SJSA1 (cell line): Measurements from ENCODE around the gene MYLK. TPM values are rescaled to one million over a fixed set of nuclear protein-coding genes. Genes with fewer than 3 reads are reported as not detected.
"Not testable (repeated sequence)": the region's sequence is repeated elsewhere in the genome, so short reads cannot be mapped to it uniquely, and the experiment has no call there.

Experiments used
- DNase-seq, 2 experiments: peaks; one replicate each; pipeline ENCODE4 v3.0.0-alpha.2; 2015 to 2020; ENCODE audit warnings: low spot score in 2 of 2, low read depth in 1 of 2
- H3K27ac ChIP-seq: fragments of 250-450 bp; sonication (Bioruptor Pico); 2 replicates; pipeline ENCODE4 v1.5.1; 2020; ENCODE audit warnings: mild to moderate bottlenecking, moderate library complexity
- H3K27me3 ChIP-seq: fragments of 250-450 bp; sonication (Bioruptor Pico); replicated peaks from 2 replicates; pipeline ENCODE4 v1.5.1; 2020; ENCODE audit warnings: mild to moderate bottlenecking, moderate library complexity
- H3K36me3 ChIP-seq: fragments of 250-450 bp; sonication (Bioruptor Pico); 2 replicates; pipeline ENCODE4 v1.5.1; 2020; ENCODE audit warnings: mild to moderate bottlenecking
- H3K4me1 ChIP-seq: fragments of 250-450 bp; sonication (Bioruptor Pico); replicated peaks from 2 replicates; pipeline ENCODE4 v1.6.1; 2021; ENCODE audit warnings: mild to moderate bottlenecking
- H3K4me3 ChIP-seq: fragments of 250-450 bp; sonication (Bioruptor Pico); 2 replicates; pipeline ENCODE4 v1.5.1; 2020; ENCODE audit warnings: mild to moderate bottlenecking
- H3K9me3 ChIP-seq: fragments of 250-450 bp; sonication (Bioruptor Pico); replicated peaks from 2 replicates; pipeline ENCODE4 v1.5.1; 2020; ENCODE audit warnings: mild to moderate bottlenecking
- total RNA-seq: library from RNA; depleted of rRNA; stranded (reverse); fragments of >200 nt; shearing (Covaris generic); gene quantifications from 2 replicates; pipeline ENCODE4 v1.2.3, GENCODE V29; 2014

The MYLK gene
- total RNA-seq, 1 experiment from 2014 or later = 147 TPM

DNA sequence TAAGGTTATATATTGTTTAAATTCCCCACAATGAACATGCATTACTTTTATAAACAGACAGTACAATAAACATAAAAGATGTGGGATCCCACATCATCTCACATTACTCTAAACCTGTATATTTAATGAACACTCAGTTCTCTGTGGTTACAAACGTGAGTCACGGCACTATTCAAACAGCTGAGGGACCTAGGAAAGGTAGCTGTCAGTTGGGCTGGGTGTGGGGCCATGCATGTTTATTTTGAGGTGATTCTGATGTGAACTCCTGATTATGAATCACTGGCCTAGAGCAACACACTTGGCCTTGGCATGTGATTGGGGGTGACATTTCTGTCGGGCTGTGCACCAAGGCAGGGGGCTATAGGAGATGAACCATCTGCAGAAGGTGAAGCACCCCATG, 151.7 kb downstream of the MYLK start:
- DNase-seq = peak; percentile 91 to 92
- Histone ChIP-seq H3K27me3 (no peaks in the 10 kb centered on the region), H3K4me3 (no peak overlapping the region), H3K36me3 (peaks cover 3% of the 10 kb centered on the region; the same call in 1 of the 2 replicates), H3K27ac (peak overlapping the region; percentile 90), H3K9me3 (no peaks in the 10 kb centered on the region), H3K4me1 (peaks cover 59% of the 10 kb centered on the region)

DNA sequence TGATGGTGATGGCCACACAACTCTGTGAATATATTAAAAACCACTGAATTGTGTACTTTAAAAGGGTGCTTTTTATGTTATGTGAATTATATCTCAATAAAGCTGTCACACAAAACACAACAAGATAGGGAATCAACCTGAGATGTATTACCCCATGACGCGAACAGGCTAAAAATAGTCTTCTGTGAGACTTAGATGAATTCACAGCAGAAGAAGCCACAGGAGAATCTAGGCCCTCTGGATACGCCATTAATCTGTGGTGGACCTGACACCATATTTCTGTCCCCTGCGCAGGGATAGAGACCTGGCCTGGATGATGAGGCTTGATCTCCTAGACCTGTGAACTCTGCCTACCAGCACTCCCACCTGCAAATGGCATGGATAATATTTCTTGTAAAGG, 153.3 kb downstream of the MYLK start:
- H3K4me3 ChIP-seq = no peak overlapping the region
- H3K27ac ChIP-seq = no peak overlapping the region
- DNase-seq = no peak
- H3K27me3 ChIP-seq = no peaks in the 10 kb centered on the region
- H3K36me3 ChIP-seq = peaks cover 3% of the 10 kb centered on the region; the same call in 1 of the 2 replicates
- H3K4me1 ChIP-seq = peaks cover 61% of the 10 kb centered on the region
- no peaks in the 10 kb centered on the region for H3K9me3 ChIP-seq

DNA sequence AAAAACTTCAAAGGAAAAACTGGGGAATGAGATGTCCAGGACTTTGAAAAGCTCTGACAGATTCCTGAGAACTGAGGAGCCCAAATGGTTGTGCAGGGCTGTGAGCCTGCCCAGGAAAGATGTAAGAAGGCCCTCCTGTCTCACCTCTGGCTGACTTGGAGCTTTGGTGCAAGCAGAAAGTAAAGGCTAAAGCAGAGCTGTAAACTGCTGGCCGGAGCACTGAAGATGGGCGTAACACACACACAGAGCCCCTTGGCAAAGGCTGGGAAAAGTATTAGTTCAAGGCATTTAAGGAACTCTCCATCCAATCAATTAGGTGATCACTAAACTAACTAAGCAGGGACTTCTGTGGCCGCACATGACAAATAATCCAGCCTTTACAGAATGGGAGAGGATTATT, 155.1 kb downstream of the MYLK start:
- no peak overlapping the region for H3K27ac ChIP-seq

DNA sequence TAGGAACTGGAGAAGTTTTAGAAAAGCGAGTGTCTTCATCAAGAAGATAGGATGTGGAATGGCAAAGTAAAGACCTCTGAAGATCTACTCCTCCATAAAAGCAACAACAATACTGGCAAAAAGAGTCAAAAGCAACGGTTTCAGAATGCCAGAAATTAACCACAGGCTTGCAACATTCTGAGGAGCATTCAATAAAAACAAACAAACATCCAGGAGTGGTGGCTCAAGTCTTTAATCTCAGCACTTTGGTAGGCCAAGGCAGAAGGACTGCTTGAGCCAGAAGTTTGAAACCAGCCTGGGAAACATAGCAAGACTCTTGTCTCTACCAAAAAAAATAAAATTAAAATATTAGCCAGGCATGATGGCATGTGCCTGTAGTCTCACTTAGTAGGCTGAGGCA, 156.1 kb downstream of the MYLK start:
- Histone ChIP-seq H3K4me3 (no peak overlapping the region), H3K27me3 (no peaks in the 10 kb centered on the region), H3K36me3 (no peaks in the 10 kb centered on the region), H3K9me3 (no peaks in the 10 kb centered on the region), H3K4me1 (peaks cover 42% of the 10 kb centered on the region), H3K27ac (peak overlapping the region; percentile 20)
- peak in 1 of 2 experiments; percentile 72 for DNase-seq

More for the DNA sequence above, 155.1 kb downstream of the MYLK start:
- H3K36me3 ChIP-seq = peaks cover 3% of the 10 kb centered on the region; the same call in 1 of the 2 replicates
- DNase-seq = no peak
- H3K4me1 ChIP-seq = peaks cover 46% of the 10 kb centered on the region
- no peaks in the 10 kb centered on the region for H3K9me3 ChIP-seq
- H3K4me3 ChIP-seq = no peak overlapping the region
- no peaks in the 10 kb centered on the region for H3K27me3 ChIP-seq

DNA sequence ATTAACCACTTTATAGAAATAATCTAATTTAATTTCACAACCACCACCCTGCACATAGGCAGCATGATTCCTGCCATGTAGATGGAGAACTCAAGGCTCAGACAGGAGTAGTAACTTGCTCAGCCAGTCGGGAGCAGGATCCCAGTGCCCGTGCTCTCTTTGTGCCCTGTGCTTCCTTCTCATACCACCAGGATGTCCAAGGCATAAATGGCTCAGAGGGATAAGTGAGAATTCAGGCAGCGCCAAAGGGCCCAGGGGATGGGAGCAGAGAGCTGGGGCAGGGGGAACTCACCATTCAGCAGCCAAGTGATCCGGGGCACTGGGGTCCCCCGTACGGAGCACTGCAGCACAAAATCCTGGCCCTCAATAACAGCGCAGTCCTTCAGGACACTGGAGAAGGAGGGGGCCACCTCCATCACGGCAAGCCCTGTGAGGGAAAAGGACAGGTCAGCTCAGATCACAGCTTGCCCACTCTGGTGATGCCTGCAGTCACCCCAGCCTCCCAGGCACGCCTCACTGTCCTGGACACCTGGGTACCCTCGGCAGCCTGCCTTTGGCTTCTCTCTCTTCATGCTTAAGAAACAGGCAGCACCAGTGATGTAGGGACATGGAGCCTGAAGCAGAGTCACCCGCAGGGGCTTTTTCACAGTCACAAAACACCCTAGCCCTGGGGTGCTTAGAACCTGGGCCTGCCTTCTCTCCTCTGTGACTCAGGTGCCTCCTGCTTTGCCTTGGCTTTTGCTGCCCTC, 158.3 kb downstream of the MYLK start:
- DNase-seq = no peak
- Histone ChIP-seq H3K27ac (no peak overlapping the region), H3K36me3 (no peaks in the 10 kb centered on the region), H3K4me1 (peaks cover 28% of the 10 kb centered on the region), H3K27me3 (no peaks in the 10 kb centered on the region), H3K9me3 (no peaks in the 10 kb centered on the region), H3K4me3 (no peak overlapping the region)

DNA sequence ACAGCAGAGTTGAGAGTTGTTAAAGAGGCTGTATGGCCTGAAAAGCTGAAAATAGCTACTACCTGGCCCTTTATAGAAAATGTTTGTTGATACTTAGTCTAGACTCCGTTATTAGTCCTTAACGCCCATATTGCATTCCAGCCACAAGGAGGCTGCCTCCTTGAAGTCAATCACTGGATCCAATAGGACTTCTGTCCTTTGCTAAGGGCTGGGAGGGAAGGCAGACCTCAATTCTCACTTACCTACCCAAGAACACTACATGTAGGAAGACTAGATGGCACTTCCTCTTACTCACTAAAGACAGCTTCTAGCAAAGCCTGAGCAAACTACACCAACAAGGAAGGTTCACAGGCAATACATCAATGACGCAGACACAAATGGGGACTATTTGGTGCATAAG, 159.8 kb downstream of the MYLK start:
- no peak overlapping the region for H3K27ac ChIP-seq
- no peak overlapping the region for H3K4me3 ChIP-seq
- no peaks in the 10 kb centered on the region for H3K36me3 ChIP-seq

DNA sequence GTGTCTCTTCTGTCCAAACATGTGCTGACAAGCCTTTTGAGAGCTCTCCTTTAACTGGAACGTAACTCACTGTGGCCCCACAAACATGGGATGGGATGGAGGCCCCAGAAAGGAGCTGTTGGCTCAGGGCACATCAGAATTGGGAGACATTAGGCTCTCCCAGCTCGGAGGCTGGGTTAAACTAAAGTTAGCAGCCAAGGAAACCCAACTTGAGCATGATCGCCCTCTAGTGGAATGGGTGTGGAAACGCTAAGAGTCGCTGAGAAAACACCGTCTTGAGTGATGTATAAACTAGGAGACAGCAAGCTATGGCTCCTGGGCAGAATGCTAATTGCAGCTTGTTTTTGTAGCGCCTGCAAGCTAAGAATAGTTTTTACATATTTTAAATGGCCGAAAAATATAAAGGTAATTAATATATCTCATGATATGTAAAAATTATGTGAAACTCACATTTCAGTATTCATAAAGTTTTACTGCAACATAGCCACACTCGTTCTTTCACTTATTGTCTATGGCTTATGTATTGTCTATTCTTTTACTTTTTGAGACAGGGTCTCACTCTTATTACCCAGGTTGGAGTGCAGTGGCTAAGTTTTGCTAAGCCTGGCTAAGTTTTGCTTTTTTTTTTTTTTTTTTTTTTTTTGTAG, 160.5 kb downstream of the MYLK start:
- Histone ChIP-seq H3K4me3 (no peak overlapping the region), H3K4me1 (peaks cover 26% of the 10 kb centered on the region), H3K36me3 (no peaks in the 10 kb centered on the region), H3K27ac (no peak overlapping the region), H3K9me3 (no peaks in the 10 kb centered on the region), H3K27me3 (no peaks in the 10 kb centered on the region)
- DNase-seq = peak; percentile 60 to 71

More for the DNA sequence above, 159.8 kb downstream of the MYLK start:
- peaks cover 28% of the 10 kb centered on the region for H3K4me1 ChIP-seq
- no peaks in the 10 kb centered on the region for H3K9me3 ChIP-seq
- peak in 1 of 2 experiments; percentile 25 for DNase-seq
- no peaks in the 10 kb centered on the region for H3K27me3 ChIP-seq

DNA sequence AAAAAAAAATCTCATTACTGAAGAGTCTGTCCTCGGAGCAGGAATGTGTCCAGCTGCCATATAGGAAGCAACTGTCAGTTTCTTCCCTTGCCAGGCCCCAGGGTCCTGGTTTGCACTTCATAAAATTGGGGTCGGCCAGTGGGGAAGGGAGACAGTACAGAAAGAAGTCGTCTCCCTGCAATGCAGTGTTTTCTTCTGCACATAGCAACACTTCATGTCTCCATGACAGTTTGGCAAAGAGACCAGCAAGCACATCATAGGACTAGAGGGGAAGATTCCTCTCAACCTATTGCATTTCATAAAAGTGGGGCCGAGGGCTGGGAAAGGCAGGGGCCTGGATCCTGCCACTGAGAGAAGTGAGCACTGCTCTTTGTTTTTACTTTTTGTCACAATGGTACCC, 161.1 kb downstream of the MYLK start:
- no peaks in the 10 kb centered on the region for H3K9me3 ChIP-seq
- no peaks in the 10 kb centered on the region for H3K27me3 ChIP-seq

DNA sequence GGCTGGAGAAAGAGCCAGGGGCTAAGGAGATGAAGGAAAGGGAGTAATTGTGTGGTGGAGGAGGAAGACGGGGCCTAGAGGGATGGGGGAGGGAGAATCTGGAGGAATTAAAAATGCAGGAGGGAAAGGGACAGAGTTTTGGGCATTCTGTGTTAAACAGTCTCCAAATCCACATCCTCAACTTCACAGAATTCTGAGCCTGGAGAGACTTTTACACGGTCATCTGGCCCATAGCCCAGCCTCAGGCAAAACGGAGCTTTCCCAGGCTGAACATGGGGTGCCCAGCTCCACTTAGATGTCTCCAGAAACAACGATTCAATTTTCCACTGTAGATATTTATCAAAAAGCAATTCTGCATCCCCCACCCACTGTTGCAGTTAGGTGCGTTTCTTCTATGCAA, 161.7 kb downstream of the MYLK start:
- no peak for DNase-seq
- Histone ChIP-seq H3K36me3 (no peaks in the 10 kb centered on the region), H3K4me1 (peaks cover 18% of the 10 kb centered on the region), H3K9me3 (no peaks in the 10 kb centered on the region), H3K27me3 (no peaks in the 10 kb centered on the region), H3K27ac (no peak overlapping the region), H3K4me3 (no peak overlapping the region)

More for the DNA sequence above, 161.1 kb downstream of the MYLK start:
- no peak overlapping the region for H3K27ac ChIP-seq
- H3K36me3 ChIP-seq = no peaks in the 10 kb centered on the region
- DNase-seq = no peak
- H3K4me3 ChIP-seq = no peak overlapping the region
- peaks cover 21% of the 10 kb centered on the region for H3K4me1 ChIP-seq

DNA sequence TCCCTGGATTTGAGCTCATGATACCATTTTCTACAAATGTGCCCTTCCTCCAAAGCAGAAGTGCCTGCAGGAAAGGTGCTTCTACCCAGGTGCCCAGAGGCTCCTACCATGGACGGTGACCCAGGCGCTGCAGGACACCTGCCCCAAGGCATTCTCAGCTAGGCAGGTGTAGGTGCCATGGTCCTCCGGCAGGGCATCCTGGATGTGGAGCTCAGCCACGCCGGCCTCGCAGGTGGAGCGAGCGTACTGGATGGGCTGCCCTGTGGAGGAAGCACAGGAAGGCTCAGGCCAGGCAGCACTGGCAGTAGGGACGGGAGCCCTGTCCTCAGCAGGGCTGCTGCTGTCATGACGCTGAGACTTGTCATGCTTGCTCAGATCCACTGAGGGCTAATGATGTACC, 162.1 kb downstream of the MYLK start:
- Histone ChIP-seq H3K4me1 (peaks cover 14% of the 10 kb centered on the region), H3K27me3 (no peaks in the 10 kb centered on the region), H3K4me3 (no peak overlapping the region), H3K27ac (no peak overlapping the region), H3K9me3 (no peaks in the 10 kb centered on the region), H3K36me3 (no peaks in the 10 kb centered on the region)
- DNase-seq = no peak

DNA sequence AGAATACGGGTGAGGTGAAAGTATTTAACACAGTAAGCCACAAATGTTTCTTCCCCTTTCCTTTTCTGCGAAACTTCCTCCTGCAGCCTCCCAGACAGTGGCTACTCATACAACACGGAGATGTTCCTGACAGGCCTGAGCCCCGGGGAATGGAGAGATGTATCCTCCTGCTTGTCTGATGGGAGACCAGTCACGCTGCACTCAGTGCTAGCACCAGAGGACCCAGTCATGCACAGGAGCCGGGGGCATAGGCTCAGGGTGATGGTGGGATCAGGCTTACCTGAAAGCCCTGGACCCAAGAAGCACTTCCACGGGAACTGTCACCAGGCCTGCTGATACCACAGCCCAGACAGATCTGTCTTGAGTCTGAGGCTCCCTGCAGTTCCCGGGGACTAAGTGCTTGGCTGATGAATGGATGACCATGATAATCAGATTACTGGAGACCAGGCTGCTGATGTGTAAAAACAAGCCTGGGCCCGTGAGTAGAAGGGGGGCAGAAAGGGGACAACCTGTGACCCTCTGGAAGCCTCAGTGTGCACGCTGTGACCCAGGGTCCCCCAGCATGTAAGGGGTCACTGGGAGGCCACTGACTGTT, 162.9 kb downstream of the MYLK start:
- DNase-seq, H3K27ac ChIP-seq, H3K4me3 ChIP-seq, H3K9me3 ChIP-seq, H3K36me3 ChIP-seq, H3K27me3 ChIP-seq: not testable (repeated sequence)
- peaks cover 13% of the 10 kb centered on the region for H3K4me1 ChIP-seq

DNA sequence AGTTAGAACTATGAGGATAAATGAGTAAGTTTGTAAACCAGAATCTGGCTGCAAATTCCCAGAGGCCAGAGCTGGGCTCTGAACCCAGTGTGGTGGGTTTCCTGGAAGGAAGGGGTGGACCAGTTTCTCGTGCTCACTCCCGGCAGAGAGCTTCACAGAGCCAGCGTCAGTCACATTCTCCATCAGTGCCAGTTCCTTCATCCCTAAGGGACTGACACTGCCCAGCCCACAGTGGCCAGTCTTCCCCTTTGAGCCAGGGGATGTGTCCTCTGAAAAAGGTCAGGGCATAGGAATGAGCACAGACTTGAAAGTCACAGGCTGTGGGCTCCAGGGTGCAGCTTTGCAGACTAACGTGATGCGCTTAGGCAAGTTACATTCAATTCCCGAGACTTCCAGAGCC, 163.5 kb downstream of the MYLK start:
- Histone ChIP-seq H3K36me3 (no peaks in the 10 kb centered on the region), H3K27me3 (no peaks in the 10 kb centered on the region), H3K4me3 (no peak overlapping the region), H3K27ac (no peak overlapping the region), H3K4me1 (peaks cover 13% of the 10 kb centered on the region), H3K9me3 (no peaks in the 10 kb centered on the region)
- DNase-seq = no peak

DNA sequence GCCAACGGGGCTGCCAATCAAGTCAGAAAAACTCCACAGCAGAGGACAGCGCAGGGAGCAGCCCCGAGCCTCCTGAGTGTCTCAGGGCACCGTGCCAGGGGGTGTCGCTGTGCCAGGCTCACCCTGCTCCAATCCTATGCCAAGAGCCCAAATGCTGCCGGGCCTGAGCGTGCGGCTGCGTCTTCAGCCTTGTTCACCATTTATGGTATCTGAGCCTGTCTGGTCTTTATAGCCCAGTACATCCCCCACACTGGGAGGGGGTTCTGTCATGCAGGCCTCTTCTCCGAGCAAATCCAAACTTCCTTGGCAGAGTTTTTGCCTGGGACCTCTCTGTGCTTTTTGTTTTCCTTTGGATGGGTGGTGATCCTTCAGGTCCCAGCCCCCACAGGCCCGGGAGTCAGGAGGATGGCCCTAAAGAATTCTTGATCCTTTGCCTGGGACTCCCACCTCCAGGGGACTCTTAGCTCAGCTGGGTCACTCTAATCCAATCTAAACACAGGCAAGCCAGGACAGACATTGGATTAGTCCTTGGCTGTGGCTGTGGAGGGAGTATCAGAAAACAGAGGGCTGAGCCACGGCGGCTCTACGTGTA, 164.2 kb downstream of the MYLK start:
- no peak for DNase-seq
- no peaks in the 10 kb centered on the region for H3K36me3 ChIP-seq
- no peaks in the 10 kb centered on the region for H3K9me3 ChIP-seq
- no peak overlapping the region for H3K27ac ChIP-seq
- no peak overlapping the region for H3K4me3 ChIP-seq
- H3K27me3 ChIP-seq = no peaks in the 10 kb centered on the region
- H3K4me1 ChIP-seq = peaks cover 13% of the 10 kb centered on the region
